OCI-LY1 (cell line): ENCODE data around the gene MCC.

ENCODE experiments used
- CTCF ChIP-seq: fragments of 200-600 bp; sonication (generic), shearing (Covaris generic); IDR thresholded peaks from 2 replicates; pipeline ENCODE4 v1.5.1; 2017; ENCODE audit warnings: mild to moderate bottlenecking, antibody characterized with exemption, low read length, moderate library complexity, mixed read lengths
- EZH2 ChIP-seq: fragments of 200-600 bp; sonication (generic), shearing (Covaris generic); IDR thresholded peaks from 2 replicates; pipeline ENCODE4 v1.8.0; 2017; ENCODE audit warnings: borderline replicate concordance, mixed run types, mild to moderate bottlenecking, antibody characterized with exemption, low read length, moderate library complexity, mixed read lengths

GRCh38 chr5:113358696-113359095, 129.6 kb downstream of the MCC start:
- TF ChIP-seq CTCF = no peak
- no peak for TF ChIP-seq EZH2
